Natural killer cell (primary cell): Measurements from ENCODE around the gene TMEM115. TPM values are rescaled to one million over a fixed set of nuclear protein-coding genes. Genes with fewer than 3 reads are reported as not detected.
A peak's percentile ranks its signal among the peaks of the same experiment; 100 is the strongest.

ENCODE experiments used
- ATAC-seq, 3 donors: fragments of 150-1000 bp in 2 of 3; fragments of 200-7000 bp in 1 of 3; cut with Tn5 transposase; 1 replicate in 1 of 3; 2 replicates in 2 of 3; pipeline ENCODE4 v1.10.0; 2021; ENCODE audit warnings: mild to moderate bottlenecking in 2 of 3, moderate library complexity in 2 of 3
- DNase-seq, 2 donors: peaks; one replicate each; pipeline versions ENCODE4 v3.0.0 to v3.0.0-alpha.2; 2013 to 2021; ENCODE audit warnings: mixed read lengths in 1 of 2
- H3K27ac ChIP-seq: one replicate; pipeline ENCODE4 v1.5.1; 2013; ENCODE audit warnings: mild to moderate bottlenecking, low read length
- H3K27me3 ChIP-seq: one replicate; pipeline ENCODE4 v1.6.1; 2013; ENCODE audit warnings: low read length; ENCODE audit not compliant: control insufficient read depth, insufficient read depth
- H3K36me3 ChIP-seq: one replicate; pipeline ENCODE4 v1.6.1; 2013; ENCODE audit warnings: low read length; ENCODE audit not compliant: control insufficient read depth, insufficient read depth
- H3K4me1 ChIP-seq: one replicate; pipeline ENCODE4 v1.6.1; 2013; ENCODE audit warnings: low read length; ENCODE audit not compliant: control insufficient read depth, insufficient read depth
- H3K4me3 ChIP-seq: one replicate; pipeline ENCODE4 v1.5.1; 2013; ENCODE audit warnings: low read length
- H3K9me3 ChIP-seq: one replicate; pipeline ENCODE4 v1.6.1; 2013; ENCODE audit warnings: low read length; ENCODE audit not compliant: control insufficient read depth, insufficient read depth
- H3K27ac Mint-ChIP-seq, 2 donors: one replicate each; pipeline ENCODE4 v1.8.0; 2022; ENCODE audit warnings: mild to moderate bottlenecking in 2 of 2, mixed read lengths in 2 of 2, moderate library complexity in 1 of 2
- H3K27me3 Mint-ChIP-seq, 2 donors: one replicate each; pipeline ENCODE4 v1.8.0; 2022; ENCODE audit warnings: low read depth in 2 of 2, mixed read lengths in 2 of 2
- H3K36me3 Mint-ChIP-seq: one replicate; pipeline ENCODE4 v1.8.0; 2022; ENCODE audit warnings: mixed read lengths
- H3K4me1 Mint-ChIP-seq, 2 donors: one replicate each; pipeline ENCODE4 v1.8.0; 2022; ENCODE audit warnings: mixed read lengths in 2 of 2
- H3K4me3 Mint-ChIP-seq: one replicate; pipeline ENCODE4 v1.8.0; 2022; ENCODE audit warnings: mild to moderate bottlenecking, moderate library complexity, mixed read lengths
- H3K9me3 Mint-ChIP-seq, 2 donors: one replicate each; pipeline ENCODE4 v1.8.0; 2022; ENCODE audit warnings: mixed read lengths in 2 of 2
- WGBS: methylation state at CpG from one replicate; pipeline ENCODE4 v1.1.7; 2013; ENCODE audit warnings: missing lambda C conversion rate; ENCODE audit not compliant: insufficient coverage; 5-methylcytosine and 5-hydroxymethylcytosine counted together
- intact Hi-C: fragments of 100-400 bp; cut with micrococcal nuclease; formaldehyde crosslinking; loops from one replicate; pipeline ENCODE4 v1.14.2; 2022
- total RNA-seq, 4 donors: library from RNA; stranded (reverse); fragments of 120-200 nt in 1 of 4; gene quantifications; one replicate each; pipeline versions ENCODE4 v1.2.3 to v1.2.4, GENCODE V29; 2013 to 2022
- TF ChIP-seq, protein P1 (sequence below): fragments of 200-600 bp; IDR thresholded peaks from one replicate; pipeline ENCODE4 v1.8.0; 2022; ENCODE audit warnings: antibody characterized with exemption

The TMEM115 gene
- total RNA-seq, 3 donors from 2014 or later (not counting 1 experiment from before 2014, with no cell fraction given): 15.3 to 24.3 (median 22.7) TPM

DNA sequence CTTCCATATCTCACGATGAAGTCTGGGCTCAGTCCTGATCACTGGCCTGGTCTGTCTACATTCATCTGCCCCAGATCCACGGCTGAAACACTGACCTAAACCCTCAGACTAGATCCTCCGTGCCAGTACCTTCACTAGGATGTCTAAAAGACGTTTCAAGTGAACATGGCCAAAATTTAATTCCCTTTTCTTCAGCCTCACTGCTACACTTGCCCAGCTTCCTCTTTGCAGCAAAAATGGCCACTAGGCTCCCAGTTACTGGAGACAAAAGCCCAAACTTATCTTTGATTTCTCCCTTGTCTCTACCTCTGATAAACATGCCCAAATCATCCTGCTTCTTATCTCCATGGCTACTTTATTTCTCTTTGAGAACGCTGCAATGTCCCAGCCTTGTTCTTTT lies 20.4 kb downstream of the TMEM115 start:
- Histone ChIP-seq H3K4me1 (peaks cover 77% of the 10 kb centered on the region), H3K36me3 (peaks cover 13% of the 10 kb centered on the region), H3K9me3 (no peaks in the 10 kb centered on the region), H3K27ac (peak overlapping the region; percentile 93), H3K4me3 (peak overlapping the region; percentile 80), H3K27me3 (no peaks in the 10 kb centered on the region)
- peak in 1 of 2 donors; percentile 36 for DNase-seq
- H3K4me1 Mint-ChIP-seq: peaks cover 54 to 90% of the 10 kb centered on the region in 2 donors
- WGBS: under 1% methylated on average over 5 of the region's 5 CpGs
- intact Hi-C loops: loop anchor here (2.0 to 5.0 kb wide), 2 partner anchors 20 to 42 kb away; partner anchors contain the start of genes HYAL3, NAA80 and TMEM115
- peak overlapping the region; percentile 98 for H3K4me3 Mint-ChIP-seq
- H3K27ac Mint-ChIP-seq: peak overlapping the region; percentile 93 to 96
- no peaks in the 10 kb centered on the region for H3K9me3 Mint-ChIP-seq
- no peak for ATAC-seq
- H3K36me3 Mint-ChIP-seq: peaks cover 13% of the 10 kb centered on the region
- no peaks in the 10 kb centered on the region for H3K27me3 Mint-ChIP-seq
- TF ChIP-seq, protein P1, sequence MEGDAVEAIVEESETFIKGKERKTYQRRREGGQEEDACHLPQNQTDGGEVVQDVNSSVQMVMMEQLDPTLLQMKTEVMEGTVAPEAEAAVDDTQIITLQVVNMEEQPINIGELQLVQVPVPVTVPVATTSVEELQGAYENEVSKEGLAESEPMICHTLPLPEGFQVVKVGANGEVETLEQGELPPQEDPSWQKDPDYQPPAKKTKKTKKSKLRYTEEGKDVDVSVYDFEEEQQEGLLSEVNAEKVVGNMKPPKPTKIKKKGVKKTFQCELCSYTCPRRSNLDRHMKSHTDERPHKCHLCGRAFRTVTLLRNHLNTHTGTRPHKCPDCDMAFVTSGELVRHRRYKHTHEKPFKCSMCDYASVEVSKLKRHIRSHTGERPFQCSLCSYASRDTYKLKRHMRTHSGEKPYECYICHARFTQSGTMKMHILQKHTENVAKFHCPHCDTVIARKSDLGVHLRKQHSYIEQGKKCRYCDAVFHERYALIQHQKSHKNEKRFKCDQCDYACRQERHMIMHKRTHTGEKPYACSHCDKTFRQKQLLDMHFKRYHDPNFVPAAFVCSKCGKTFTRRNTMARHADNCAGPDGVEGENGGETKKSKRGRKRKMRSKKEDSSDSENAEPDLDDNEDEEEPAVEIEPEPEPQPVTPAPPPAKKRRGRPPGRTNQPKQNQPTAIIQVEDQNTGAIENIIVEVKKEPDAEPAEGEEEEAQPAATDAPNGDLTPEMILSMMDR: no peak

DNA sequence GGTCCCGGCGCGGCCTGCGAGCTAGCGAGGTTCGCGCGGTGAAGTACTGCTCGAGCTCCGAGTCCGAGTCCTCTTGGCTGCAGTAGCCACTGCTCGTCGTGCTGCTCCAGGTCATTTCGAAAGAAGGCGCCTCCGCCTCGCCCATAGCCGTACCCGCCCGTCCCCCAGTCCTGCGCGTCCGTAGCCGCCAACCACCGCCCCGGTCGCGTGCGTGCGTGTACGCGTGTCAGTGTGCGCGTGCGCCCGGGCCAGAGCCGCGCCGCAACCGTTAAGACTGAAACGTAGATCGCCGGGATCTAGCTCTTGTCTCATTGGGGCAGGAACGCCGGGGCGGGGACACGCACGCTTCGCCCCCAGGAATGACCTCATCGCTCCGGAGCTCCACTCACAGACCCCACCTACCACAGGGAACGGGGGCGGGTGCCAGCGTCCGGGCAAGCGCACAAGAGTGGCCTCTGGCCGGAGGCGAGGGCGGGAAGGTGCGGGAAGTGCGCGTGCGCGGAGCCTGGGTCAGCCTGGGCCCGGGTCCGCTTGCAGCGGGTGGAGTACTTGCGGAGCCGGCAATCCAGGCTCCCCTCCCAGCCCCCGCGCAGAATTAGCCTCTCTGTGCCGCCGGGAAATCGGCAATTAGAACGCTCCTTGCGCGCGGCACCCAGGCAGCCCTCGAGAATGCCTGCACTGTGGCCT lies 22.0 kb downstream of the TMEM115 start:
- under 1% methylated on average over 79 of the region's 79 CpGs for WGBS
- TF ChIP-seq, protein P1: no peak
- H3K27me3 ChIP-seq: no peaks in the 10 kb centered on the region
- H3K36me3 ChIP-seq: peaks cover 14% of the 10 kb centered on the region
- peaks cover 76% of the 10 kb centered on the region for H3K4me1 ChIP-seq
- intact Hi-C loops: loop anchor here (2.0 to 5.0 kb wide), 2 partner anchors 17 to 40 kb away; partner anchors contain the start of genes HYAL3 and NAA80
- peak overlapping the region; percentile 80 for H3K4me3 ChIP-seq
- H3K9me3 Mint-ChIP-seq: no peaks in the 10 kb centered on the region
- H3K9me3 ChIP-seq: no peaks in the 10 kb centered on the region
- ATAC-seq (peak; percentile 67 to 80 (median 70)), DNase-seq (peak; percentile 85 to 97)
- peak overlapping the region; percentile 93 to 96 for H3K27ac Mint-ChIP-seq
- H3K4me1 Mint-ChIP-seq: peaks cover 57 to 86% of the 10 kb centered on the region in 2 donors
- H3K27me3 Mint-ChIP-seq: no peaks in the 10 kb centered on the region
- H3K36me3 Mint-ChIP-seq: peaks cover 13% of the 10 kb centered on the region
- H3K4me3 Mint-ChIP-seq: peak overlapping the region; percentile 98
- H3K27ac ChIP-seq: peak overlapping the region; percentile 93

DNA sequence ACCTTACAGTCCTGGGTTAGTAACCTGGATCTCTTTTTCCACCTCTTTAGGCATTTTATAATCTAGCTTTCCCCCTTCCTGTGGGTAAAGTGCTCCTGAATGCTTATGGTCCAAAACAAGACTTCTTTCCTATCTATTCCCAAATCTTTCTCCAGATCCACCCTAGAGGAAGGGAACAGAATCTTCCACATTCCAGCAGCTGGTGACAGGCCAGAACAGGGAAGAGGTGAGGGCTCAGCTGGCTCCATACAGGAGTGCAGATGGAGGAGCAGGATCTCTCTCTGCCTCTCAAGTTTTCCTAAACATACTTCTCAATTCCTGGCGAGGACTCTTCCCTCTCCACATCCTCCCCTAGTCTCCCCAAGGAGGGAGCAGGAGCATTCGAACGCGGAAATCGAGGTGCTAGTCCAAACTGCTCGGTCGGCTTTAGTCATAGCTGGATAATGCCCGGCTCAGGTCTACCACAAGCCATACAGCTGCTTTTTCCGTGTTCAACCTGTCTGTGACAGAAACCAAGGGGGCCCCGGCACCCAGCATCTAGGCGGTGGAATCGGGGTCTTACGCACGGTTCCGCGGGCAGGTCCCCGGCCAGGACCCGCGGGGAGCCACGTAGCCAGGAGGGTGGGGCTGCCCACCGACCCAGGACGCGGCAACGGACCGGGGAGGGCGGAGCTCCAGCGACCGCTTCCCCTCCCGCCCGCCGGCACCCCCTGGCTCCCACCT lies 22.7 kb downstream of the TMEM115 start:
- Mint-ChIP-seq H3K4me1 (peaks cover 57 to 83% of the 10 kb centered on the region in 2 donors), H3K9me3 (no peaks in the 10 kb centered on the region), H3K36me3 (peaks cover 13% of the 10 kb centered on the region), H3K4me3 (peak overlapping the region; percentile 98), H3K27ac (peak overlapping the region; percentile 93 to 96), H3K27me3 (no peaks in the 10 kb centered on the region)
- WGBS: 3% methylated on average over 31 of the region's 31 CpGs
- Histone ChIP-seq H3K4me1 (peaks cover 74% of the 10 kb centered on the region), H3K36me3 (peaks cover 21% of the 10 kb centered on the region), H3K27me3 (no peaks in the 10 kb centered on the region), H3K4me3 (peak overlapping the region; percentile 80), H3K9me3 (no peaks in the 10 kb centered on the region), H3K27ac (peak overlapping the region; percentile 93)
- no peak for DNase-seq
- peak in 2 of 3 donors; percentile 1 to 4 for ATAC-seq
- intact Hi-C loops: loop anchor here (2.0 to 5.0 kb wide), 2 partner anchors 16 to 39 kb away; partner anchors contain the start of genes HYAL3 and NAA80
- TF ChIP-seq, protein P1: no peak
